GM18861 (cell line): ENCODE results near the gene GRK3.
"Not testable (repeated sequence)": the region's sequence is repeated elsewhere in the genome, so short reads cannot be mapped to it uniquely, and the experiment has no call there.

Source experiments
- ATAC-seq: cut with Tn5 transposase; IDR thresholded peaks from one replicate; pipeline ENCODE4 v1.9.1; 2021; ENCODE audit not compliant: unreplicated experiment

GRK3 gene

DNA sequence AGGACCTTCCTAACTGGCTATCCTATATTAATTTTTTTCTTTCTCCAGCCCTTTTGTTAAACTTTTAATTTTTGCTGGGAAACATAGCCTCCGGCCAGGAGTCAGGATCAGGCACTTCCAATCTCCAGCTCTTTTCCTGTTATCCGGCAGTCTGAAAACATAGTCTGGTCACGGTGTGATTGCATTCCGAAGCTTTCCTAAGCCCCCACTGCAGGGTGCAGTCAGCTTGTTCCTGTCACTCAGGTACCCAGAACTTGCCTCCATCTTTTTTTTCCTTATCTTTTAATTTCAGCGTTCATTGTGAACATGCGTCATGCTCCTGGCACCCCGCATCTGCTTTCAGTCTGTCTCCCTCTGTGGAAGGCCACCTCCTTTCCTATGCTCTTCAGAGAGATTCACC lies 59.4 kb downstream of the GRK3 start:
- no peak for ATAC-seq

- ATAC-seq, result no peak
These were observed 60.0 kb downstream of the GRK3 start for GRCh38 chr22:25624476-25624875.

GRCh38 chr22:25625747-25626623 lies 61.5 kb downstream of the GRK3 start:
- not testable (repeated sequence) for ATAC-seq

GRCh38 chr22:25626624-25626990 lies 62.1 kb downstream of the GRK3 start:
- ATAC-seq, result no peak

DNA sequence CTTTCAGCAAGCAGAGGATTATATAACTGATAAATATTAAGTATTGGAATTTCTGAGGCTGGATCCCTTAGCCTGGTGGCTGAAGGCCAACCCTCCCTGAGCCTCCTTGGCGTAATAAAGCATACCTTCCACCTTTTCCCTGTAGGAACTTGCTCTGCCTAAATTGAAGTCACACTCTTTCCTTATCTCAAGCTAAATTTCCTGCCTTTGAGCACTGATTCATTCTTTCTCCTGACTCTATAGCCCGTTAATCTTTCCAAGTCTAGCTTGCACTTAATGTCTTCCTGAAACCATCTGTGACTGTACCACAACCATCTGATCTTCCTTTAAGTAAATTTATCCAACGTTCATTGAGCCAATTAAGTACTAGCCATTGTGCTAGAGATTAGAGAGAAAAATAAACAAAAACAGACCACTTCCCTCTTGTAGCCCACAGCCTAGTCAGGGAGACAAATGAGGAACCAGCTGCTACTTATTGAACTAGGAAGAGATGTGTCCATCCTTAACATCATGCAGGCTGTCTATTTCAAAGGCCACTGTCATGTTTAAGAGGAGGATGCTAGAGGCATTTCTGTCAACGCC lies 62.9 kb downstream of the GRK3 start:
- ATAC-seq, result no peak

DNA sequence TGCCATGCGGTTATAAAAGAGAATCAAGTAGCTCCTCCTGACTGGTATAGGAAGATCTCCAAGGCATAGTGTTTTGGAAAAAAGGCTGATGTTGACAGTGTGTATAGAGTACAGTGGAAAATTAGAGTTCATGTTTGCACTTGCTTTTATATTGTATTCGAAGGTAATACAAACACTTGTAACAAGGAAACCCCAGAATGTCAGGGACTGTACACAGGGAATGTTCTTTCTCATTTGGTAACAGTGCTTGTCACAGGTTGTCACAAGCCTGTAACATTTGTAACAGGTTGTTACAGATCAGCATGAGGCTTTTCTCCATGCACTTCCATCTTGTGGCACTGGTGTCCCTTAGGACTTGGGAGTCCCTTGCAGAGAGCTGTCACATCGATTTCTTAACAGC lies 64.0 kb downstream of the GRK3 start:
- ATAC-seq, result no peak

- no peak for ATAC-seq
These were observed 65.1 kb downstream of the GRK3 start for GRCh38 chr22:25629613-25630012.

GRCh38 chr22:25630447-25630846 lies 66.0 kb downstream of the GRK3 start:
- ATAC-seq, result no peak

GRCh38 chr22:25636323-25636722 lies 71.8 kb downstream of the GRK3 start:
- ATAC-seq, result no peak

GRCh38 chr22:25637032-25637431 lies 72.6 kb downstream of the GRK3 start:
- no peak for ATAC-seq

GRCh38 chr22:25637672-25638071 lies 73.2 kb downstream of the GRK3 start:
- no peak for ATAC-seq

DNA sequence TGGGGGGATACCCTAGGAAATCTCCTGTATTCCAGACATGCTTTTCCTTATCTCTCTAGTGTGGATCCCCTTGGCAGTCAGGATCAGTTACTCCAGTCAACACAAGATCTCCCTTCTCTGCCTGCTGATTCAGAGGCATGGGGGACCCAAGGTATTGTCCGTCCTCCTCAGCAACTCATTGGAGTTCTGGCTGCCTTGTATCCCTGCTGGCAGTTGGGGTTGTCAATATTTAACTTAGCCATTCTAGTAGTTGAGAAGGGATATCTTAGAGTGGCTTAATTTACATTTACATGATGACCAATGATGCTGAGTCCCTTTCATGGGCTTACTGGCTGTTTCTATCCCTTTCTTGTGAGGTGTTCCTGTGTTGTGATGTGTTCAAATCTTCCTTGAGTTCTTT lies 74.2 kb downstream of the GRK3 start:
- no peak for ATAC-seq

DNA sequence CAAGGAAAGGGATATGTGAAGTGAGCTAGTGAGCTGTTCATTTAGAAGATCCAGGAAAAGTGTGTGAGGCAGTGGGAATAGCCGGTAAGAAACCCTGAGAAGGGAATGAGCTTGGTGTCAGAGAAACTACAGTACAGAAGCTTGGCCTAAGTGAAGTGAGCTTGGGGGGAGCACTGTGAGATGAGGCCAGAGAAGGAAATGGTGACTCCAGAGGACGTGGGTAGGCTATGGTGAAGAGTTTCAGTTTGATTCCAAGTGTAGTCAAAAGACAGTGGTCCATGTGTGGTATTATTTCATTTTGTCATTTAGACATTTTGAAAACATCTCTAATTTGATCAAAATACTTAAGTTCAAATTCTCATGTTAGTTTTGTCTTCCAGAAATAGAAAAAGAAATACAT lies 77.2 kb downstream of the GRK3 start:
- ATAC-seq, result no peak

- ATAC-seq, result no peak
These were observed 78.9 kb downstream of the GRK3 start for GRCh38 chr22:25643232-25644000.

DNA sequence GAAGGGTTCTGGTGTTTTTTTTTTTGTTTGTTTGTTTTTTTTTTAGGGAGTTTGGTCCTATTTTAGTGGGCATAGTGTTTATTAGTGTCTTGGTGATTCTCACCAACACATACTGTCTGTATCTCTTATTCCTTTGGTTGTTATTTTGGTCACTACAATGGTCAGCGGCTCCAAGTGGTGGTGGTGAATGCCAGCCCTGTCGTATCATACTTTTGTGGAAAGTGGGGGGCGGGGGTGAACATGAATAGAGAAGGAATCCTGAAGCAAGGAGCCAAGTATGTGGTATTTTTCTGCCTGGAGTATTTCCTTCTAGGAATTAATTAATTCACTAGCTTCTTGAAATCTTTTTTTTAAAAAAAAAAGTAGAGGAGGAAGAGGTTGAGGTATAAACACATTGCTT lies 79.6 kb downstream of the GRK3 start:
- no peak for ATAC-seq

GRCh38 chr22:25645266-25645665 lies 80.8 kb downstream of the GRK3 start:
- no peak for ATAC-seq

DNA sequence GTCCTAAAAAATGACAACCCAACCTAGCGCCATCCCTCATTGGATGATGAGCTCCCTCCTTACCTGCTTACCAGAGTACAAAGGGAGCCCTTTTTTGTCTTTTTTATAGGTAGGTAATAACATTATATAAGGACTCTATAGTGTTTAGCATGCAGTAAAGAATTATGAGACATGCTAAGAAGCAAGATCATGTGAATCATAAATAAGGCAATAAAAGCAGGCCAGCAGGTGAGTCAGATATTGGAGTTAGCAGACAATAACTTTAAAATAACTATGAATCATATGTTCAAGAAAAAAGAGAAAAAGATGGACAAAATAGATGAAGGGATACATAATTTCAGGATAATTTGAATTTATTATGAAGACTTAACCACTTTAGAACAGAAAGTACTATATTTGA lies 81.5 kb downstream of the GRK3 start:
- no peak for ATAC-seq

- no peak for ATAC-seq
These were observed 86.4 kb downstream of the GRK3 start for GRCh38 chr22:25650833-25651232.

GRCh38 chr22:25651332-25652085 lies 87.0 kb downstream of the GRK3 start:
- no peak for ATAC-seq

GRCh38 chr22:25654676-25655075 lies 90.2 kb downstream of the GRK3 start:
- no peak for ATAC-seq

GRCh38 chr22:25655371-25655935 lies 91.0 kb downstream of the GRK3 start:
- ATAC-seq, result no peak
